ENCODE data around the gene PTPRR. TPM values are rescaled to one million over a fixed set of nuclear protein-coding genes. Genes with fewer than 3 reads are reported as not detected.
A peak's percentile ranks its signal among the peaks of the same experiment; 100 is the strongest.

Gene PTPRR
- total and polyA plus RNA-seq, 11 donors: 0.21 to 1.0 (median 0.40) TPM; not detected in 1

- H3K27ac ChIP-seq: peak overlapping the region in 6 of 12 donors; percentile 8 to 54 (median 45)
- peak; percentile 66 to 95 (median 74) for ATAC-seq
Observed at GRCh38 chr12:70691018-70691672, 229.4 kb downstream of the PTPRR start.

GRCh38 chr12:70686907-70687306 is 233.6 kb downstream of the PTPRR start:
- intact Hi-C loops (cut with DNase I): no loop called here
- no peak overlapping the region for H3K27ac ChIP-seq

More at GRCh38 chr12:70691018-70691672, 229.4 kb downstream of the PTPRR start:
- DNase-seq: no peak
- Histone ChIP-seq H3K9me3 (no peaks in the 10 kb centered on the region), H3K4me3 (no peak overlapping the region), H3K27me3 (no peaks in the 10 kb centered on the region), H3K36me3 (no peaks in the 10 kb centered on the region), H3K4me1 (peaks cover 0 to 13% (median 0%) of the 10 kb centered on the region in 12 donors)
- TF ChIP-seq CTCF (IDR thresholded peaks at IDR 0.05) (no peak), POLR2A (IDR thresholded peaks at IDR 0.05) (no peak)
- WGBS, 4 donors: 43 to 59% (median 52%) methylated on average over 5 of the region's 5 CpGs
- intact Hi-C loops (cut with DNase I): no loop called here

GRCh38 chr12:70686299-70686698 is 234.2 kb downstream of the PTPRR start:
- intact Hi-C loops (cut with DNase I): no loop called here
- no peak overlapping the region for H3K27ac ChIP-seq
- peaks cover 0 to 7% (median 0%) of the 10 kb centered on the region in 12 donors for H3K4me1 ChIP-seq
- H3K36me3 ChIP-seq: no peaks in the 10 kb centered on the region
- H3K9me3 ChIP-seq: no peaks in the 10 kb centered on the region
- no peak overlapping the region for H3K4me3 ChIP-seq
- no peaks in the 10 kb centered on the region for H3K27me3 ChIP-seq
- no peak for TF ChIP-seq CTCF (IDR thresholded peaks at IDR 0.05)
- TF ChIP-seq POLR2A (IDR thresholded peaks at IDR 0.05): no peak
- DNase-seq: no peak
- WGBS, 4 donors: 79 to 83% (median 81%) methylated on average over 2 of the region's 2 CpGs
- ATAC-seq: no peak

More at GRCh38 chr12:70686907-70687306, 233.6 kb downstream of the PTPRR start:
- TF ChIP-seq POLR2A (IDR thresholded peaks at IDR 0.05) (no peak), CTCF (IDR thresholded peaks at IDR 0.05) (no peak)
- no peaks in the 10 kb centered on the region for H3K27me3 ChIP-seq
- no peaks in the 10 kb centered on the region for H3K9me3 ChIP-seq
- H3K4me1 ChIP-seq: peaks cover 0 to 10% (median 0%) of the 10 kb centered on the region in 12 donors
- H3K4me3 ChIP-seq: no peak overlapping the region
- no peaks in the 10 kb centered on the region for H3K36me3 ChIP-seq
- WGBS, 4 donors: 50 to 67% (median 66%) methylated on average over 1 of the region's 1 CpG
- ATAC-seq (no peak), DNase-seq (no peak)

GRCh38 chr12:70683976-70684375 is 236.6 kb downstream of the PTPRR start:
- 83 to 90% (median 84%) methylated on average over 3 of the region's 3 CpGs for WGBS, 4 donors
- Histone ChIP-seq H3K9me3 (peaks cover 0 to 8% (median 0%) of the 10 kb centered on the region in 12 donors), H3K4me1 (no peaks in the 10 kb centered on the region), H3K27ac (no peak overlapping the region), H3K27me3 (no peaks in the 10 kb centered on the region), H3K4me3 (no peak overlapping the region), H3K36me3 (no peaks in the 10 kb centered on the region)
- DNase-seq (no peak), ATAC-seq (no peak)
- intact Hi-C loops (cut with DNase I): no loop called here
- TF ChIP-seq POLR2A (IDR thresholded peaks at IDR 0.05) (no peak), CTCF (IDR thresholded peaks at IDR 0.05) (no peak)

Data from heart left ventricle (tissue), 16 donors.